IMR-90 (cell line): ENCODE results near the gene NPR3. TPM values are rescaled to one million over a fixed set of nuclear protein-coding genes. Genes with fewer than 3 reads are reported as not detected.

Experiments used
- ATAC-seq: fragments of 200-7000 bp; cut with Tn5 transposase; 2 replicates; pipeline ENCODE4 v1.9.1; 2020; ENCODE audit warnings: low read depth, mild to moderate bottlenecking, moderate library complexity
- BruUV-seq: library from RNA; stranded (reverse); fragments of 400-500 nt; replicated peaks from 2 replicates; lab custom pipeline; 2021; lab: Mats Ljungman, UMichigan
- CTCF ChIA-PET: fragments of 300-600 bp; formaldehyde crosslinking; extraction: SDS; loops from one replicate; lab custom pipeline; 2021; ENCODE audit warnings: antibody characterized with exemption; lab: Yijun Ruan, JAX
- POLR2A ChIA-PET: fragments of 300-600 bp; sonication (Branson Sonifier 250); formaldehyde crosslinking; loops from one replicate; lab custom pipeline; 2022; ENCODE audit warnings: antibody characterized with exemption; ENCODE audit not compliant: unreplicated experiment; lab: Charles Lee
- DNase-seq: peaks from one replicate; pipeline ENCODE4 v3.0.0; 2013
- H2AFZ ChIP-seq: replicated peaks from 2 replicates; pipeline ENCODE3; 2013; ENCODE audit warnings: low read length, mild to moderate bottlenecking; ENCODE audit not compliant: poor library complexity
- H2AK5ac ChIP-seq: 2 replicates; pipeline ENCODE4 v1.6.1; 2013; ENCODE audit warnings: low read depth, low read length, inconsistent platforms
- H2AK9ac ChIP-seq: replicated peaks from 2 replicates; pipeline ENCODE3; 2013; ENCODE audit warnings: mild to moderate bottlenecking, low read depth, low read length, moderate library complexity; ENCODE audit not compliant: poor library complexity
- H2BK120ac ChIP-seq: 2 replicates; pipeline ENCODE4 v1.6.1; 2013; ENCODE audit warnings: low read depth, low read length, inconsistent platforms
- H2BK15ac ChIP-seq: 3 replicates; pipeline ENCODE4 v1.6.1; 2013; ENCODE audit warnings: low read depth, low read length, inconsistent platforms
- H2BK20ac ChIP-seq: 2 replicates; pipeline ENCODE4 v1.6.1; 2013; ENCODE audit warnings: low read depth, mild to moderate bottlenecking, inconsistent platforms, low read length, moderate library complexity
- H2BK5ac ChIP-seq: 2 replicates; pipeline ENCODE4 v1.6.1; 2013; ENCODE audit warnings: mild to moderate bottlenecking, low read depth, low read length, inconsistent platforms; ENCODE audit not compliant: poor library complexity, severe bottlenecking
- H3K14ac ChIP-seq: replicated peaks from 2 replicates; pipeline ENCODE4 v1.6.1; 2013; ENCODE audit warnings: low read depth, low read length, inconsistent platforms
- H3K18ac ChIP-seq: 2 replicates; pipeline ENCODE4 v1.6.1; 2013; ENCODE audit warnings: low read depth, low read length, control low read depth
- H3K23ac ChIP-seq: 2 replicates; pipeline ENCODE4 v1.6.1; 2013; ENCODE audit warnings: low read depth, low read length, inconsistent platforms
- H3K27ac ChIP-seq: 2 replicates; pipeline ENCODE4 v1.5.1; 2013; ENCODE audit warnings: mild to moderate bottlenecking, control low read depth, low read length; ENCODE audit not compliant: insufficient read depth
- H3K27me3 ChIP-seq: 2 replicates; pipeline ENCODE4 v1.6.1; 2013; ENCODE audit warnings: low read length; ENCODE audit not compliant: control insufficient read depth, insufficient read depth
- H3K36me3 ChIP-seq: 2 replicates; pipeline ENCODE4 v1.6.1; 2013; ENCODE audit warnings: low read length, mixed read lengths; ENCODE audit not compliant: control insufficient read depth, insufficient read depth
- H3K4ac ChIP-seq: 2 replicates; pipeline ENCODE4 v1.6.1; 2013; ENCODE audit warnings: low read depth, low read length, inconsistent platforms
- H3K4me1 ChIP-seq: 2 replicates; pipeline ENCODE4 v1.6.1; 2013; ENCODE audit warnings: low read length, mixed read lengths; ENCODE audit not compliant: control insufficient read depth, insufficient read depth
- H3K4me2 ChIP-seq: 2 replicates; pipeline ENCODE4 v1.6.1; 2013; ENCODE audit warnings: low read depth, mild to moderate bottlenecking, control low read depth, low read length, moderate library complexity
- H3K4me3 ChIP-seq: 2 replicates; pipeline ENCODE4 v1.5.1; 2013; ENCODE audit warnings: low read depth, mild to moderate bottlenecking, control low read depth, low read length, moderate library complexity; ENCODE audit not compliant: insufficient read depth
- H3K56ac ChIP-seq: 2 replicates; pipeline ENCODE4 v1.6.1; 2013; ENCODE audit warnings: low read length, inconsistent platforms; ENCODE audit not compliant: insufficient read depth; ENCODE audit errors: extremely low read depth
- H3K79me1 ChIP-seq, 2 experiments: 2 replicates each; pipeline ENCODE4 v1.6.1; 2013; ENCODE audit warnings: low read length in 2 of 2, inconsistent platforms in 1 of 2, low read depth in 1 of 2
- H3K9ac ChIP-seq: 2 replicates; pipeline ENCODE4 v1.6.1; 2013; ENCODE audit warnings: low read depth, low read length, control low read depth
- H3K9me1 ChIP-seq: 2 replicates; pipeline ENCODE4 v1.6.1; 2013; ENCODE audit warnings: low read length, inconsistent platforms; ENCODE audit not compliant: insufficient read depth
- H3K9me3 ChIP-seq: 2 replicates; pipeline ENCODE4 v1.6.1; 2013; ENCODE audit warnings: low read length; ENCODE audit not compliant: control insufficient read depth, insufficient read depth
- H4K20me1 ChIP-seq: 2 replicates; pipeline ENCODE4 v1.6.1; 2013; ENCODE audit warnings: low read length, inconsistent platforms; ENCODE audit not compliant: insufficient read depth
- H4K5ac ChIP-seq: 2 replicates; pipeline ENCODE4 v1.6.1; 2013; ENCODE audit warnings: mild to moderate bottlenecking, low read depth, low read length, control low read depth
- H4K8ac ChIP-seq, 2 experiments: 2 replicates each; pipeline ENCODE4 v1.6.1; 2013; ENCODE audit warnings: low read depth in 2 of 2, low read length in 2 of 2, control low read depth in 1 of 2, inconsistent platforms in 1 of 2
- H4K91ac ChIP-seq: 2 replicates; pipeline ENCODE4 v1.6.1; 2013; ENCODE audit warnings: low read depth, low read length, inconsistent platforms; ENCODE audit not compliant: insufficient read depth
- BHLHE40 ChIP-seq: fragments of 150-350 bp; IDR thresholded peaks from 2 replicates; pipeline ENCODE4 v1.6.1; 2016; ENCODE audit warnings: mild to moderate bottlenecking, low read depth, low read length
- CEBPB ChIP-seq: IDR thresholded peaks from 2 replicates; pipeline ENCODE4 v1.6.1; 2012; ENCODE audit warnings: low read depth, low read length, improper control_type of control experiment
- MXI1 ChIP-seq: IDR thresholded peaks from 2 replicates; pipeline ENCODE4 v1.6.1; 2012; ENCODE audit warnings: low read depth, mild to moderate bottlenecking, low read length, moderate library complexity, borderline replicate concordance
- NFE2L2 ChIP-seq: fragments of 150-350 bp; IDR thresholded peaks from 2 replicates; pipeline ENCODE4 v1.6.1; 2016; ENCODE audit warnings: low read depth, mild to moderate bottlenecking, low read length
- POLR2A ChIP-seq: IDR thresholded peaks from 2 replicates; pipeline ENCODE4 v1.6.1; 2012; ENCODE audit warnings: mild to moderate bottlenecking, low read depth, low read length
- RCOR1 ChIP-seq: IDR thresholded peaks from 2 replicates; pipeline ENCODE4 v1.6.1; 2012; ENCODE audit warnings: mild to moderate bottlenecking, low read length, improper control_type of control experiment; ENCODE audit not compliant: insufficient replicate concordance
- RFX5 ChIP-seq: IDR thresholded peaks from 2 replicates; pipeline ENCODE4 v1.8.0; 2012; ENCODE audit warnings: low read depth, mild to moderate bottlenecking, low read length, moderate library complexity
- WGBS, 2 experiments: methylation state at CpG; one replicate each; pipeline versions ENCODE4 v1.1.5 to v1.1.7; 2013; ENCODE audit warnings: missing lambda C conversion rate in 2 of 2; ENCODE audit not compliant: insufficient read length in 1 of 2; ENCODE audit errors: extremely low coverage in 2 of 2; 5-methylcytosine and 5-hydroxymethylcytosine counted together
- dilution Hi-C: fragments of 300-500 bp; cut with HindIII; formaldehyde crosslinking; loops from one replicate; pipeline ENCODE4 v1.14.3; 2018; ENCODE audit warnings: low sequenced_read_pairs; ENCODE audit not compliant: unreplicated experiment
- in situ Hi-C: fragments of 300-500 bp; cut with MboI; formaldehyde crosslinking; loops from 3 replicates; pipeline ENCODE4 v1.14.3; 2019; ENCODE audit warnings: low sequenced_read_pairs, inconsistent platforms, mixed read lengths
- intact Hi-C: fragments of 100-400 bp; cut with micrococcal nuclease; formaldehyde crosslinking; loops from 2 replicates; pipeline ENCODE4 v1.10.0; 2022
- polyA plus RNA-seq, 3 experiments: library from polyadenylated mRNA; depleted of rRNA; stranded (reverse); fragments of >200 nt; gene quantifications; 2 replicates each; pipeline ENCODE4 v1.2.3, GENCODE V29; 2012; ENCODE audit warnings: low replicate concordance in 1 of 3
- total RNA-seq: library from RNA; depleted of rRNA; stranded (reverse); fragments of >200 nt; gene quantifications from 2 replicates; pipeline ENCODE4 v1.2.3, GENCODE V29; 2012
- TF ChIP-seq, protein P1 (sequence below): conservative IDR thresholded peaks from 2 replicates; pipeline ENCODE4 v1.5.1; 2012; ENCODE audit warnings: mild to moderate bottlenecking, low read depth, low read length, improper control_type of control experiment
- TF ChIP-seq, protein P2 (sequence below): fragments of 150-350 bp; IDR thresholded peaks from 2 replicates; pipeline ENCODE4 v1.6.1; 2016; ENCODE audit warnings: low read depth, mild to moderate bottlenecking, low read length, moderate library complexity, borderline replicate concordance

The NPR3 gene
- total and polyA plus RNA-seq, 2 of the 4 experiments (the other 2 are of a cell fraction) = 24.6 to 88.2 TPM

DNA sequence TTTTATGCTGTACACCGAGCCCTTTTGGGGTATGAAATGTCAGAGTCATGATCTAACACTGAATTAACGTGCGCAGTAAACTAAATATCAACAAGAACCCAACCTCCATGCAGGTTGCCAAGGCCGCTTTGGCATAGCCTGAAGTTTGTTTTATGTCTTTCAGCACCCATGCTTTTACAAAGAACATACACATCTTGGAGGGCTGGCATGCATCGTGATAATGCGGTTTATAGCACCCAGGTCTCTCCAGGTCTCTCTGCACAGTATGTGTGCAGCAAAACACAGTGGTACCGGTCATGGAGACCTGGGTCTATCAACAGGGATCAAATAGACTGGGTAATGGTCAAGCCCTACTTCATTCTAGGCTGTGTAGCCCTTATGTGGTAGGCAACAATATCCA, 11.8 kb downstream of the NPR3 start:
- H3K4me2 ChIP-seq = no peak overlapping the region
- H3K27me3 ChIP-seq = no peaks in the 10 kb centered on the region
- H3K4me1 ChIP-seq = 0 out of 2 replicates have a peak, but pooled peaks cover 2% of the 10 kb centered on the region
- H4K91ac ChIP-seq = no peak overlapping the region
- H3K23ac ChIP-seq = no peak overlapping the region
- H3K4me3 ChIP-seq = no peak overlapping the region
- no peaks in the 10 kb centered on the region for H4K20me1 ChIP-seq
- H3K9ac ChIP-seq = no peak overlapping the region
- no peak overlapping the region for H3K14ac ChIP-seq
- peaks cover 21% of the 10 kb centered on the region for H3K36me3 ChIP-seq
- TF ChIP-seq MXI1 (no peak), RFX5 (no peak), NFE2L2 (no peak), POLR2A (no peak), CEBPB (no peak), BHLHE40 (no peak), RCOR1 (no peak)
- TF ChIP-seq, protein P1, sequence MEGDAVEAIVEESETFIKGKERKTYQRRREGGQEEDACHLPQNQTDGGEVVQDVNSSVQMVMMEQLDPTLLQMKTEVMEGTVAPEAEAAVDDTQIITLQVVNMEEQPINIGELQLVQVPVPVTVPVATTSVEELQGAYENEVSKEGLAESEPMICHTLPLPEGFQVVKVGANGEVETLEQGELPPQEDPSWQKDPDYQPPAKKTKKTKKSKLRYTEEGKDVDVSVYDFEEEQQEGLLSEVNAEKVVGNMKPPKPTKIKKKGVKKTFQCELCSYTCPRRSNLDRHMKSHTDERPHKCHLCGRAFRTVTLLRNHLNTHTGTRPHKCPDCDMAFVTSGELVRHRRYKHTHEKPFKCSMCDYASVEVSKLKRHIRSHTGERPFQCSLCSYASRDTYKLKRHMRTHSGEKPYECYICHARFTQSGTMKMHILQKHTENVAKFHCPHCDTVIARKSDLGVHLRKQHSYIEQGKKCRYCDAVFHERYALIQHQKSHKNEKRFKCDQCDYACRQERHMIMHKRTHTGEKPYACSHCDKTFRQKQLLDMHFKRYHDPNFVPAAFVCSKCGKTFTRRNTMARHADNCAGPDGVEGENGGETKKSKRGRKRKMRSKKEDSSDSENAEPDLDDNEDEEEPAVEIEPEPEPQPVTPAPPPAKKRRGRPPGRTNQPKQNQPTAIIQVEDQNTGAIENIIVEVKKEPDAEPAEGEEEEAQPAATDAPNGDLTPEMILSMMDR = no peak
- TF ChIP-seq, protein P2, sequence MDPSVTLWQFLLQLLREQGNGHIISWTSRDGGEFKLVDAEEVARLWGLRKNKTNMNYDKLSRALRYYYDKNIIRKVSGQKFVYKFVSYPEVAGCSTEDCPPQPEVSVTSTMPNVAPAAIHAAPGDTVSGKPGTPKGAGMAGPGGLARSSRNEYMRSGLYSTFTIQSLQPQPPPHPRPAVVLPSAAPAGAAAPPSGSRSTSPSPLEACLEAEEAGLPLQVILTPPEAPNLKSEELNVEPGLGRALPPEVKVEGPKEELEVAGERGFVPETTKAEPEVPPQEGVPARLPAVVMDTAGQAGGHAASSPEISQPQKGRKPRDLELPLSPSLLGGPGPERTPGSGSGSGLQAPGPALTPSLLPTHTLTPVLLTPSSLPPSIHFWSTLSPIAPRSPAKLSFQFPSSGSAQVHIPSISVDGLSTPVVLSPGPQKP = no peak
- ChIA-PET POLR2A (no interaction called here), CTCF (no interaction called here)
- dilution Hi-C loops (no loop called here), intact Hi-C loops (no loop called here), in situ Hi-C loops (no loop called here)
- no TSS peak for BruUV-seq
- H3K27ac ChIP-seq = no peak overlapping the region
- no peak overlapping the region for H3K56ac ChIP-seq
- DNase-seq (no peak), ATAC-seq (no peak)
- no peak overlapping the region for H2BK15ac ChIP-seq
- no peak overlapping the region for H2BK120ac ChIP-seq
- H2BK5ac ChIP-seq = no peak overlapping the region
- WGBS, 2 experiments = 100% methylated on average over 3 of the region's 7 CpGs; no CpG with 5 or more reads in 1 of the 2 experiments
- H4K5ac ChIP-seq = no peak overlapping the region
- no peak overlapping the region for H2AK9ac ChIP-seq
- no peaks in the 10 kb centered on the region for H3K9me3 ChIP-seq
- no peak overlapping the region for H2AFZ ChIP-seq
- no peak overlapping the region for H3K18ac ChIP-seq
- no peak overlapping the region for H2AK5ac ChIP-seq
- H3K79me1 ChIP-seq = peaks cover 3 to 20% of the 10 kb centered on the region in 2 experiments; a peak in 2 of 4 replicates
- no peak overlapping the region for H3K4ac ChIP-seq
- no peaks in the 10 kb centered on the region for H3K9me1 ChIP-seq
- H2BK20ac ChIP-seq = no peak overlapping the region
- H4K8ac ChIP-seq = no peak overlapping the region
